Astrocyte of the cerebellum (primary cell): Measurements from ENCODE around the gene RHEB.

Experiments used
- DNase-seq: peaks from one replicate; pipeline ENCODE4 v3.0.0-alpha.2; 2011; ENCODE audit warnings: low read depth
- H3K4me3 ChIP-seq: 2 replicates; pipeline ENCODE4 v1.5.1; 2011; ENCODE audit warnings: mild to moderate bottlenecking, low read depth, low read length, moderate library complexity
- CTCF ChIP-seq: IDR thresholded peaks from 2 replicates; pipeline ENCODE4 v1.5.1; 2012; ENCODE audit warnings: low read length, low read depth, moderate library complexity, mild to moderate bottlenecking; ENCODE audit errors: missing control alignments
- in situ Hi-C: cut with HindIII; loops from 2 replicates; pipeline ENCODE4 v1.10.0; 2017; ENCODE audit warnings: low sequenced_read_pairs

The RHEB gene

GRCh38 chr7:151519765-151520418, at the start of gene RHEB:
Gene RHEB (minus strand): TSS chr7:151519895. CDS start chr7:151519511, 384 bp downstream.
- peak within 1 kb of the TSS; percentile 90 for H3K4me3 ChIP-seq
- DNase-seq, result peak; percentile 99
- TF ChIP-seq CTCF, result no peak
- in situ Hi-C loops, result no loop called here

GRCh38 chr7:151566897-151567320, 47.2 kb upstream of the RHEB start:
- no peak for TF ChIP-seq CTCF
- in situ Hi-C loops, result no loop called here
- no peak for DNase-seq
- H3K4me3 ChIP-seq, result no peak overlapping the region

GRCh38 chr7:151565541-151565940, 45.8 kb upstream of the RHEB start:
- in situ Hi-C loops, result no loop called here
- H3K4me3 ChIP-seq, result no peak overlapping the region
- DNase-seq, result no peak
- no peak for TF ChIP-seq CTCF

GRCh38 chr7:151560243-151560642, 40.5 kb upstream of the RHEB start:
- no peak overlapping the region for H3K4me3 ChIP-seq
- DNase-seq, result no peak
- no peak for TF ChIP-seq CTCF
- in situ Hi-C loops, result no loop called here

GRCh38 chr7:151559557-151560183, 40.0 kb upstream of the RHEB start:
- TF ChIP-seq CTCF, result no peak
- H3K4me3 ChIP-seq, result no peak overlapping the region
- no peak for DNase-seq
- in situ Hi-C loops, result no loop called here

- in situ Hi-C loops, result no loop called here
- no peak overlapping the region for H3K4me3 ChIP-seq
- TF ChIP-seq CTCF, result no peak
- DNase-seq, result no peak
These were observed 38.9 kb upstream of the RHEB start for GRCh38 chr7:151558575-151558974.
